Testis (tissue), 3 donors: Measurements from ENCODE around the gene MUC2. TPM values are rescaled to one million over a fixed set of nuclear protein-coding genes. Genes with fewer than 3 reads are reported as not detected.

ENCODE experiments used
- DNase-seq: peaks from one replicate; pipeline ENCODE4 v3.0.0-alpha.2; 2019
- H3K27ac ChIP-seq, 2 donors: fragments of 200-600 bp; sonication (generic); one replicate each; pipeline ENCODE4 v1.5.1; 2019
- H3K27me3 ChIP-seq: fragments of 200-600 bp; sonication (generic); one replicate; pipeline ENCODE4 v1.5.1; 2019
- H3K36me3 ChIP-seq: fragments of 200-600 bp; sonication (generic); one replicate; pipeline ENCODE4 v1.5.1; 2017; ENCODE audit warnings: low read depth; ENCODE audit errors: missing control alignments
- H3K4me1 ChIP-seq: fragments of 200-600 bp; sonication (generic); one replicate; pipeline ENCODE4 v1.5.1; 2019
- H3K4me3 ChIP-seq, 2 donors: fragments of 200-600 bp; sonication (generic); one replicate each; pipeline ENCODE4 v1.5.1; 2017 to 2019
- H3K9me3 ChIP-seq: fragments of 200-600 bp; sonication (generic); one replicate; pipeline ENCODE4 v1.5.1; 2017
- CTCF ChIP-seq, 3 experiments: fragments of 450-650 bp in 2 of 3; fragments of 200-600 bp in 1 of 3; sonication (generic) in 1 of 3; IDR thresholded peaks; one replicate each; pipeline ENCODE4 v1.5.1; 2016 to 2019; ENCODE audit warnings: antibody characterized with exemption in 3 of 3, mild to moderate bottlenecking in 2 of 3, moderate library complexity in 1 of 3
- POLR2A ChIP-seq: fragments of 450-650 bp; IDR thresholded peaks from one replicate; pipeline ENCODE4 v1.6.1; 2017; ENCODE audit warnings: antibody characterized with exemption, mild to moderate bottlenecking, moderate library complexity
- WGBS, 2 donors: methylation state at CpG; one replicate each; pipeline ENCODE4 v1.1.5; 2018; 5-methylcytosine and 5-hydroxymethylcytosine counted together
- intact Hi-C: fragments of 100-400 bp; cut with DNase I; formaldehyde crosslinking; loops from one replicate; pipeline ENCODE4 v1.15.1; 2023; ENCODE audit warnings: low total_unique reads
- polyA plus RNA-seq: library from polyadenylated mRNA; stranded (reverse); fragments of 350-450 nt; fragmentation: Illumina TruSeq; extraction: RNeasy Lipid Tissue Mini Kit (QIAGEN cat#74804); gene quantifications from one replicate; pipeline ENCODE4 v1.2.3, GENCODE V29; 2014; ENCODE audit warnings: low read depth, low replicate concordance; ENCODE audit not compliant: insufficient read depth
- total RNA-seq, 2 donors: library from RNA; depleted of rRNA; stranded (reverse); fragments of >200 nt; gene quantifications; one replicate each; pipeline ENCODE4 v1.2.3, GENCODE V29; 2016

Gene MUC2
- total and polyA plus RNA-seq, 3 donors from 2014 or later = 0.41 to 0.93 (median 0.47) TPM

- no peaks in the 10 kb centered on the region for H3K36me3 ChIP-seq
- no peak overlapping the region for H3K27ac ChIP-seq
- no peaks in the 10 kb centered on the region for H3K9me3 ChIP-seq
- DNase-seq = no peak
- no peak for TF ChIP-seq POLR2A
- no peak for TF ChIP-seq CTCF (IDR thresholded peaks at IDR 0.05)
- H3K27me3 ChIP-seq = no peaks in the 10 kb centered on the region
- intact Hi-C loops = no loop called here
- WGBS, 2 donors = 88 to 93% methylated on average over 6 of the region's 6 CpGs
- no peak overlapping the region for H3K4me3 ChIP-seq
- H3K4me1 ChIP-seq = no peaks in the 10 kb centered on the region
These were observed 43.3 kb downstream of the MUC2 start for GRCh38 chr11:1117992-1118391.

- no peak for DNase-seq
- Histone ChIP-seq H3K9me3 (no peaks in the 10 kb centered on the region), H3K27me3 (no peaks in the 10 kb centered on the region), H3K4me1 (no peaks in the 10 kb centered on the region), H3K36me3 (no peaks in the 10 kb centered on the region), H3K27ac (no peak overlapping the region), H3K4me3 (no peak overlapping the region)
- intact Hi-C loops = no loop called here
- TF ChIP-seq CTCF (IDR thresholded peaks at IDR 0.05) (no peak), POLR2A (no peak)
- 89 to 91% methylated on average over 16 to 22 of the region's 22 CpGs for WGBS, 2 donors
These were observed 44.3 kb downstream of the MUC2 start for GRCh38 chr11:1118755-1119603.

GRCh38 chr11:1119604-1120146, 45.0 kb downstream of the MUC2 start:
- DNase-seq = no peak
- TF ChIP-seq POLR2A = no peak
- no peak for TF ChIP-seq CTCF (IDR thresholded peaks at IDR 0.05)

GRCh38 chr11:1120532-1121330, 46.1 kb downstream of the MUC2 start:
- no peak overlapping the region for H3K4me3 ChIP-seq
- no peaks in the 10 kb centered on the region for H3K27me3 ChIP-seq
- no peaks in the 10 kb centered on the region for H3K9me3 ChIP-seq
- no peaks in the 10 kb centered on the region for H3K36me3 ChIP-seq
- TF ChIP-seq POLR2A (no peak), CTCF (IDR thresholded peaks at IDR 0.05) (no peak)
- H3K4me1 ChIP-seq = no peaks in the 10 kb centered on the region
- 66 to 69% methylated on average over 8 to 21 of the region's 27 CpGs for WGBS, 2 donors
- no peak overlapping the region for H3K27ac ChIP-seq
- intact Hi-C loops = no loop called here
- peak; percentile 13 for DNase-seq

More at GRCh38 chr11:1119604-1120146, 45.0 kb downstream of the MUC2 start:
- Histone ChIP-seq H3K4me1 (no peaks in the 10 kb centered on the region), H3K27me3 (no peaks in the 10 kb centered on the region), H3K27ac (no peak overlapping the region), H3K9me3 (no peaks in the 10 kb centered on the region), H3K4me3 (no peak overlapping the region), H3K36me3 (no peaks in the 10 kb centered on the region)
- intact Hi-C loops = no loop called here
- WGBS, 2 donors = 77% methylated on average over 13 to 15 of the region's 17 CpGs
